Measurements from ENCODE around the gene CCDC40.
"Not testable (repeated sequence)": the region's sequence is repeated elsewhere in the genome, so short reads cannot be mapped to it uniquely, and the experiment has no call there.

Gene CCDC40, protein sequence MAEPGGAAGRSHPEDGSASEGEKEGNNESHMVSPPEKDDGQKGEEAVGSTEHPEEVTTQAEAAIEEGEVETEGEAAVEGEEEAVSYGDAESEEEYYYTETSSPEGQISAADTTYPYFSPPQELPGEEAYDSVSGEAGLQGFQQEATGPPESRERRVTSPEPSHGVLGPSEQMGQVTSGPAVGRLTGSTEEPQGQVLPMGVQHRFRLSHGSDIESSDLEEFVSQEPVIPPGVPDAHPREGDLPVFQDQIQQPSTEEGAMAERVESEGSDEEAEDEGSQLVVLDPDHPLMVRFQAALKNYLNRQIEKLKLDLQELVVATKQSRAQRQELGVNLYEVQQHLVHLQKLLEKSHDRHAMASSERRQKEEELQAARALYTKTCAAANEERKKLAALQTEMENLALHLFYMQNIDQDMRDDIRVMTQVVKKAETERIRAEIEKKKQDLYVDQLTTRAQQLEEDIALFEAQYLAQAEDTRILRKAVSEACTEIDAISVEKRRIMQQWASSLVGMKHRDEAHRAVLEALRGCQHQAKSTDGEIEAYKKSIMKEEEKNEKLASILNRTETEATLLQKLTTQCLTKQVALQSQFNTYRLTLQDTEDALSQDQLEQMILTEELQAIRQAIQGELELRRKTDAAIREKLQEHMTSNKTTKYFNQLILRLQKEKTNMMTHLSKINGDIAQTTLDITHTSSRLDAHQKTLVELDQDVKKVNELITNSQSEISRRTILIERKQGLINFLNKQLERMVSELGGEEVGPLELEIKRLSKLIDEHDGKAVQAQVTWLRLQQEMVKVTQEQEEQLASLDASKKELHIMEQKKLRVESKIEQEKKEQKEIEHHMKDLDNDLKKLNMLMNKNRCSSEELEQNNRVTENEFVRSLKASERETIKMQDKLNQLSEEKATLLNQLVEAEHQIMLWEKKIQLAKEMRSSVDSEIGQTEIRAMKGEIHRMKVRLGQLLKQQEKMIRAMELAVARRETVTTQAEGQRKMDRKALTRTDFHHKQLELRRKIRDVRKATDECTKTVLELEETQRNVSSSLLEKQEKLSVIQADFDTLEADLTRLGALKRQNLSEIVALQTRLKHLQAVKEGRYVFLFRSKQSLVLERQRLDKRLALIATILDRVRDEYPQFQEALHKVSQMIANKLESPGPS

DNA sequence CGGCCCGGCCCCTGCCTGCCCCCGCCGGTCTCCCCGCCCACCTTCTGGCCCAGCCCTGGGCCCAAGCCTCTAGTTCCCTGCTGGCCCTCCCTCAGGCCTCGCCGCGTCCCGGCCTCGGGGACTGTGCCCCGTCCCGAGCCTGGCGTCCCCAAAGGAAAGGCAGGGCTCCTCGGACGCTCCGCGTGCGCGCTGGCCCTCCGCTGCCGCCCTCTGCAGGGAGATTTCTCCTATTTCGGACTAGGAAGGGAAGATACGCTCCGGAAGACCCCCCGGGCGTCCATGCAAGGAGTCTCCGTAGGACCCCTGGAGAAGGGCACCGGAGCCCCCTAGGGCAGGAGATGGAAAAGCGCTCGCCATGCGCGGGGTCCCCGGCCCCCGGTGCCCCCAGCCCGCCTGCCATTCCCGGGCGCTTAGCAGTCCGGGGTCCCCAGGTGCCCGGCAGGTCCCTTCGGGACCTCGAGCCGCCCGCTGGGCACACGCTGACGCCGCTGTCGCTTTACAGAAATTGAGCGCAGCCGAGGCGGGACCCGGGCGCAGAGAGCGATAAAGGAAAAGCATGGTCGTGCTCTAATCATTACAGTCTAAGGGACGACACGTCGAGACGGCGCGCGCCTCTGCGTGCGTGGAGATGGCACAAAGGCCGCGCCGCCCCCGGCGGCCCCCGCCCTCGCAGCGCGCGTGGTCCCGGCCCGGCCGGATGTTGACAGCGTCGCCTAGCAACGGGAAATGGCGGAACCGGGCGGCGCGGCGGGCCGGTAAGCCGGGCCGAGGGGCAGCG is at the start of gene CCDC40:
TSS of gene CCDC40 (plus strand) at position 706 of the 778 bp plus-strand sequence. CDS start at position 727, 21 bp downstream.
- peak; percentile 49 for DNase-seq

DNA sequence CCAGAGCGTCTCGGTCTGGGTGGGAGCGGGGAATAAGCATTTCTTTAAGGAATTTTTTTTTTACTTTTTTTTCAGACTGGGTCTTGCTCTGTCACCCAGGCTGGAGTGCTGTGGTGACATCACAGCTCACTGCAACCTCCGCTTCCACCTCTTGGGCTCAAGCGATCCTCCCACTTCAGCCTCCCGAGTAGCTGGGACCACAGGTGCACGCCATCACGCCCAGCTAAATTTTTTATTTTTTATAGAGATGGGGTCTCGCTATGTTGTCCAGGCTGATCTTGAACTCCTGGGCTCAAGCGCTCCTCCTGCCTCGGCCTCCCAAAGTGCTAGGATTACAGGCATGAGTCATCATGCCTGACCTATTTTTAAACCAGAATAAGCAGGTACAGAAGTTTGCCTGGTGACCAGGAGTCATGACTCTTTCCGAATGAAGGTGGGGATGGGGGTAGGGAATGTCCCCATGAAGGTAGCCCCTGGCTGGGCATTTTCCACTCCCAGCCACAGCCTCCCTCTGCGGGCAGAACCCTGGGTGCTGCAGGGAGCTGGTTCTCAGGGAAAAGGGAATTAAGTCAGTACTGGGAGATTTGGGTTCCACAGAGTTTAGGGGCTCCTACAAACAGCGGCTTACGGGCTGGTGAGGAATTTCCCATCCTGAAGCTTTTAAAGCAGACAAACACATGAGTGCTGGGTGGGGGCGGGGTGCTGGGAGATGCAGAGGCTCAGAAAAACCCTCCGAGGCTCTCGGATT is 49.1 kb upstream of the CCDC40 start:
- DNase-seq = no peak

DNA sequence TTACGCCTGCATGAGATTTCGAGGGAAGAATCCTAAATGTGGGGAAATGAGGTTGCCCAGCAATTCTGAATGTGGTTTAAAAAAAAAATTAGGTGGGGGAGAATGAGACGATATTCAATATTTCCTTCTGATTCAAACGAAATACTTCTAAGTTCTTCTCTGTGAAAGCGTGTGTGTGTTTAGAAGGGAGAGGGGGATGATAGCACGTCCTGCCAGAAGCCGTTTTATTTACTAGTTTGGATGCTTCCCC is 48.6 kb upstream of the CCDC40 start:
- DNase-seq = no peak

DNA sequence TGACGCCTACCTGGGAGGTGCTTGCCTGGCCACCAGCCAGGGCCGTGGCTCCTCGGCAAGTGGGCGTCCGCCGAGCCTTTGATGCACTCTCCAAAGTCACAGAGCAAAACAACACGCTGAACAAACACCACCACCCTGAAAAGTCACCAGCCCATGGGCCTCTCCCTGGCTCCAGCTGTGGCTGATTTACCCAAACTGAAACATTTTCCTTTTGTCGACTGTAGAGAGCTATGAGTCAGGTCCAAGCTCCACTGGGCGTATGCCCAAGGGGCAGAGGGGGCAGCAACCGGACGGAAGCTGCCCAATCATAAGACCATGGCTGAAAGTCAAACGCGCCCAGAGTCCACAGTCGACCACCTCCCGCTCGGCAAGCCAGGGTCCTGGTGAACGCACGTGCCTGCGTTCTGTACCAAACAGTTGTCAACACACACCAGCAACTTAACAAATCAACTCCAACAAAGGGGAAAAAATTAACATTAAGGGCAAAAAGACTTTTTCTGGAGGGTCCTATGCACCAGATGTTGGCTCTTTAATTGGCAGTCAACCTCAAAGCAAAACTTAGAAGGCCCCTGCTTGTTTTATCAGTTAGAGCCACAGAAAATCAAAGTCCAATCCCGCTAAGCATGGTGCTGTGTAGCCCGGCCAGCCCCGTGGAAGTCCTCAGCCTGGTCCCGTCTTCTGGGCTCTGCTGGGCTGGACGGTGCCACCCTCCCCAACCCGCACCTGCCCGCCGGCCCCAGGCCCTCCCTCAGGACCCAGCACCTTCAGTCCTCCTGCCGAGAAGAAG is 48.1 kb upstream of the CCDC40 start:
- no peak for DNase-seq

DNA sequence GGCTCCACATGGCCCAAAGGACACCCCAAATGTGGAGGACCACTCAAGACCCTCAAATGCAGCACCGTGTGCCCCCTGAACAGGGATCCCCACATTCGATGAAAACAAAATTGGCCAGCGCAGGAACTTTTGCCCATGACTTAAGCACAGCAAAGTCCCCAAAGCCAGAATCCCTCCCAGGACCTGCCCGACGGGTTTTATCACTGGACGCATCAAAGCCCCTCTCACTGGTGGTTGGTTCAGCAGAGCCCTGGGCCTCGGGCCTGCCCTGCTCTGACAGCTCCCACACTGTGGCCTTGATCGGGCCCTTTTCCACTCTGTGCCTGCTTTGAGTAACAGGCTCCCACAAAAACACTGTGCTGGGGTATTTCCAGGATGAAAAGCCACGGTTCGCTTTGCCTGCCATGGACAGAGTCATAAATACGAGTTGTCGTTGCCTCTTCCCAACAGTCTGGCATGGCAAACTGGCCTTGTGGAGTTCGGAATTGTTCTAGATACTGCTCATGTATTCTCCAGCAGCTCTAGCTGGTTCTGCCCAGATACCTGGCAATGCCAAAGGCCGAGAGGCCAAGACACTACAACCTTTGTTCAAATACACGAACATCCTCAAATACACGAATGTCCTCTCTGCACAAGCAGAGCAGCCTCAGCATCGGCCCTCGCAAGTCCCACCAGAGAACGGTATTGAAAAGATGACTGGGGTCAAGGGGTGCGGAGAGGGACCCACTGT is 47.2 kb upstream of the CCDC40 start:
- no peak for DNase-seq

DNA sequence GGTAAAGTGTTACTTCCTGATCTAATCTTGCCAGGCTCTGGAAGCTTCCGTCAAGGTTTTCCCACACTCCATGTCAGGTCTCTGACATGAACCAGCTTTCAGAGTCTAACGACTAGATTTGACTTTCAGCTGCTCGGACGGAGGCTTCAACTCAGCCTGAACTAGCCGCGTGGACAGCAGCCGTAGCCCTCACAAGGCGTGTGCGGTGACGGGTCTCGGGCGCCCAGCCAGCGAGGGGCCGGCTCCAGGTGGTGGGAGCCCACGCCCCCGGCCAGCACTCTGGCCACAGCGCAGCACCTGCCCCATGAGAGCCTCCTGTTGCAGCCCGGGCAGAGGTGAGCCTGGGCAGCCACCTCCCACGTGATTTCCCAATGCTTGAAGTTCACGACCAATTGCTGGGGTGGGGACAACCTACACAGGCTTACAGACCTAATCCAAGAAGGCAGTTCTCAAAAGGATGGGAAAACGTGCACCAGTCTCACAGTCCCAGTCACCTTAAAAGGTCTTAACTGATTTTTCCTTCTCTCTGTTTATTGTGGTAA is 46.3 kb upstream of the CCDC40 start:
- no peak for DNase-seq

DNA sequence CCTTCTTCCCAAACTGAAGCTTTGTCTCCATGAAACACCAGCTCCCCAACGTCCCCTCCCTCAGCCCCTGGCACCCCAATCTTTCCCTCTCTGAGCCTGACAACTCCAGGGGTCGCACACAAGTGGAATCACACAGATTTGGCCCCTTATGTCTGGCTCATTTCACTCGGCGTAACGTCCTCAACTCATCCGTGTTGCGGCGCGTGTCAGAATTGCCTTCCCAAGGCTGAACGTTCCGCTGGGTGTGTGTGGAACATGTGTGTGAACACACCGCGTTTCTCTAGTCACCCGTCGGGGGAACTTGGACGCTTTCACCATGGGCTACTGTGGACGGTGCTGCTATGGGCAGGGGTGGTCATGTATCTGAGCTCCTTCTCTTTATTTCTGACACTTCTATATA is 45.7 kb upstream of the CCDC40 start:
- DNase-seq = no peak

DNA sequence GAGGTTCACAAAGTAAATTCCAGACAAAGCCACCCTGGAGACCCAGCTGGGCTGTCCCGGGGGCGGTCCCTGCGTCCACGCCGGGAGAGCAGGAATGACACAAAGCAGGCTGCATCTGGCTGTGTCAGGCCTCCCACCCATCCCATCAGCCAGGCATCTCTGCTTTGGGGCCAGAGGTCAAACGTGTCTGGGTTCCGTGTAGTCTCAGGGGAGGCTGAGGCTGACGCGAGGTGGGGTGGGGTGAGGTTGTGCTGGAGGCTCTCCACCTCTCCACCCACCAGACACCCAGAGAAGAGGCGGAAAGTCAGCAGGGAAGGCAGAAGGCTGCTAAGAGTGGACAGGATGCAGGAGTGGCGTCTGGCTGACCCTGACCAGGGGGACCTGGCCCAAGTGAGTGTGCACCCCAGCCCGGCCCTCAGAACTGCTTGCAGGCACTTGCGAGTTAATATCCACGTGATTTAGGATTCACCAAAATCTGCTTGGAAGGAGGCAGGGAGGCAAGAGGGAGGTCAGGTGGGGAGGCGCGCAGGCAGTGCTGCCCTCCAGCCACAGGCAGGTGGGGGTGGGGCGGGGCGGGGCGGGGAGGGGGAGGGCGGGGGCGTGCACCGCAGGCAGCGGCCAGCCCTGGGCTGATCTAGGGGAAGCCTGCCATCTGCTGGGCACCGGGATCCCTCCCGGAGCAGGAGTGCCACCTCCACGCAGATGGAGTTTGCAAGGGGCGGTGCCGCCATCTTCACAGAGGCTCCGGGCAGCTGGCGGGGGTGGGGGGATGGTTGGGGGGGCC is 45.1 kb upstream of the CCDC40 start:
- DNase-seq = no peak

DNA sequence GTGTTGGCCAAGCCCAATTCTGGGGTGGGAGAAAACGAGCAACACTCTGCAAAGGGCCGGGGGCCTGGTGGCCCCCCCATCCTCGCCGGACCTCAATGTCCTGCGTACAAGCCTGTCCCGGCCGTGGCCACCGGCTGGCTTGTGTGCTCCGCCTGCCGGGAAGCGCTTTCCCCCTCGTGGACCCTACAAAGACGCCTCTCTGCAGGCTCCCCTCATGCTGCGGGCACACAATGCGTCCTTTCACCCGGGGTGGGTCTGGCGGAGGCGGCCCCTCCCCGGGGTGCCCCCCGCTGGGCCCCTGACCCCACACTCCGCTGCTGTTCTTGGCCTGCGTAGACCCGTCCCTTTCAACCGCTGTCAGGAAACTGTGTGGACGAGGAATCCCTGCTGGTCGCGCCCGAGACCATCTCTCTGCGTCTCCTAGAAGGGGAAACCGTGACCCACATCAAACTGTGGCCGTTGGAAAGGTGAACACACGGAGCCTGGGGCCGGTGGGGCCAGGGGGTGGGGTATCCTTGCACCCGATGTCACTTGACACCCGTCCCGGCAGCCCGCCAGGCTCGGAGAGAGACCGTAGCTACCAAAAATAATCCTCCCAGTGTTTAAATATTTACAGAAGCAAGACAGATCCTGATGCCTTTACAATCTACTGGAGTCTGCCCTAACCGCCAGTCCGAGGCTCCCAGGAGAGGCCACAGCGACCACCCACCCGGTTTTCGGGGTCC is 44.4 kb upstream of the CCDC40 start:
- no peak for DNase-seq

DNA sequence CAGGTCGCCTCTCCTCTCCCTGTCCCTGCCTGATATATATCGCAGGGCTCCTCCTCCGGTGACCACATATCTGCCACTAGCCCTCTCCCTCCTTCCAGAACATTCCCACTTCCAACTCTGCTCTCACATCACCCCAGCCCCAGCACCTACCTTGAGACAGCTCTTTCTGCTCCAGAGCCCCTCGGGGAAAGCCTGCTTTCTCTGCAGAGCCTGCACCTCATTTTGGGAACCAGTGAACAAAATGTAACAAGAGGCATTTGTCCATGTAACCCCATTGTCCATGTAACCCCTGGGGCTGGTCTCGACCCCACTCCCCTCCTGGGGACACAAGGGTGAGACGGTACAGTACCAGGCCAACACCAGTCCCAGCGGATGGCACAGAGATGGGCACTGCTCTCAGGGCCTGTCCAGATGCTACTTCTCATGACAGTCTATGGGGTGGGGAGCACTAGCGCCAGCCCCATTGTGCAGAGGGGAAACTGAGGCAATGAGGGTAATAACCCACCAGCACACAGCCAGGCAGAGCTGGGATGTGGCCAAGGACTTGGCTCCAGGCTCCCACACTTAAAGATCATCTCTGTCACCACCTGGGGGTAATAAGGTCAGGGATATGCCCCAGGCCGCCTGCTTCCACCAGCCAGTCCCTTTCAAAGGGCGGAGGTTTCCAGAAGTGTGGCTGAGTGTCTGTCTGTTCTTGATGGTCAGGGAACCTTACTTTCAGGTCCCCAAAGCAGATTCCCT is 43.6 kb upstream of the CCDC40 start:
- no peak for DNase-seq

DNA sequence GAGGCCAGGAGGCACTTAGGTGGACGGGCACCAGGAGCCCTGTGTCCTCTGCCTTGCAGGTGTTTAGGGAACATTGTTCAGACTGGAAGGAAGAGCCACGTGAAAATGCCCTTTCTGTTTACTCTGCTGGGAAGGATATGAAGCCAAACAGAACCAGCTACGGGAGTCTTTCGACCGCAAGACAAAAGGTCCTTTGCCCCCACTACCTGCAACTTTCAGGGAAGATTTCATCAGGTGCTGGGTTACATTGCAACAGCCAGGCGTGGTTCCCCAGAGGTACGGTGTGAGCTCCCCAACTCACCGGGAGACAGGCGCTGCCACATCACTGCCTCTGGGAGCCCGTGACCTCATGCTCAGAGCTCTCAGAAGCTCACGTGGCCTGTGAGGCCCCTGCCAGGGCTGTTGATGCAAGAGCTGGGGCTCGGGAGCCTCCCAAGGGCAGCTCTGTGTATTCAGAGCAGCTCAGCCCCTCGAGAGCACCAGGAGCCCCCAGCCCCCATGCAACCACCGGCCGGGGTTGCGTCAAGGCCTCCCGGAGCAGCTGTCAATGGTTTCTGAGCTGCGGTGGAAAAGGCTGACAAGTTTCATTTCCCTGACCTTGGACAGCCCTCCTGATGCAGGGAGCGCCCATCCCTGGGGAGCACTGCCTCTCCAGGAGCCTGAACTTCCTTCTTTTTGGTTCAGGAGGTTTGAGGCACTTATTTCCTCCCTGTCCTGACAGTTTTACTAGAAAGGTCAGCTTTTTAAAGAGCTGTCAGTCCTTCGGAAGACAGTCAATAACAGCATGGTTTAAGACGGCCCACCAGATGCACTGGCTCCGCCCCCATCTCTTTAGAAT is 42.8 kb upstream of the CCDC40 start:
- DNase-seq = peak; percentile 52

DNA sequence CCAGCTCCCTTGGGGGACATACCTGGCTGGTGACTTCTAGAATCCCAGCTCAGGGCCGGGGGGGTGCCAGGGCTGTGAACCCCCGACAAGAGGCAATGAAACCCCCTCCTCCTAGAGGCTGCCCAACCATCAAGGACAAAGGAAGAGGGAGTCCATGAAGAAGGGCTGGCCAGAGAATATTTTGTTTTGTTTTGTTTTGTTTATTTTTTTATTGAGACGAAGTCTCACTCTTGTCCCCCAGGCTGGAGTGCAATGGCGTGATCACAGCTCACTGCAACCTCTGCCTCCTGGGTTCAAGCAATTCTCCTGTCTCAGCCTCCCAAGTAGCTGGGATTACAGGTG is 42.2 kb upstream of the CCDC40 start:
- not testable (repeated sequence) for DNase-seq

DNA sequence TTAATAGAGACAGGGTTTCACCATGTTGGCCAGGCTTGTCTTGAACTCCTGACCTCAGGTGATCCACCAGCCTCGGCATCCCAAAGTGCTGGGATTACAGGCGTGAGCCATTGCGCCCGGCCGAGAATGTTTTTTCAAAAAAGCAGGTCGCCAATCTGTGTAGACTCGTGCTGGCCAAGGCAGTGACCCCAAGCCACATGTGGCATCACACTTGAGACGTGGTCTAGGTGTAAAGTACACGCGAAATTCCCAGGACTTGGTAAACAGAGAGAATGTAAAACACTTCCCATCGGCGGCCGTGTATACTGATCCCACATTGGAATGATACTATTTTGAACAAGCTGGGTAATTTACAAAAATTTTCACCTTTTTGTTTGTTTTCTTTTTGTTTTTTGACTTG is 41.8 kb upstream of the CCDC40 start:
- no peak for DNase-seq

DNA sequence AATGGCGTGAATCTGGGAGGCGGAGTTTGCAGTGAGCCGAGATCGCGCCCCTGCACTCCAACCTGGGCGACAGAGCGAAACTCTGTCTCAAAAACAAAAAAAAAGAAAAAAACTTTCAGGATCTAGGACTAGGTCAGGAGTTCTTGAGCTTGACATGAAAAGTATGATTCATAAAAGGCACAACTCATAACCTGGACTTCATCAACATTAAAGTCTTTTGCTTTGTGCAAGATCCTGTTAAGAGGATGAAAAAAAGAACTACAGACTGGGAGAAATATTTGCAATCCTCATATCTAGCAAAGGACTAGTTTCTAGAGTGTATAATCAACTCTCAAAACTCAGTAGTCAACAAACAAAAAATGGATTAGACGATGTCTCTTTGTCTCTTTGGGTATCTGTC is 40.7 kb upstream of the CCDC40 start:
- no peak for DNase-seq

DNA sequence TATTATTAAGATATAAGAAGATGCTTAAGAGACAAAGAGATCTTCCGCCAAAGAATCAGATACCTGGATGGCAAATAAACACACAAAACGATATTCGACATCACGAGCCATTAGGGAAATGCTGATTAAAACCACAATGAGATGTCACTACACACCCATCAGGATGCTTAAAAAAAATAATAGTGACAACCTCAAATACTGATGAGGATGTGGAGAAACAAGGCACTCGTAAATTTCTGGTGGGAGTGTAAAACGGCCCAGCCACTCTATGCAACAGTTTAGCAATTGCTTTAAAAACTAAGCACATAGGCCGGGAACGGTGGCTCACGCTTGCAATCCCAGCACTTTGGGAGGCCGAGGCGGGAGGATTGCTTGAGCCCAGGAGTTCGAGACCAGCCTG is 40.2 kb upstream of the CCDC40 start:
- no peak for DNase-seq

DNA sequence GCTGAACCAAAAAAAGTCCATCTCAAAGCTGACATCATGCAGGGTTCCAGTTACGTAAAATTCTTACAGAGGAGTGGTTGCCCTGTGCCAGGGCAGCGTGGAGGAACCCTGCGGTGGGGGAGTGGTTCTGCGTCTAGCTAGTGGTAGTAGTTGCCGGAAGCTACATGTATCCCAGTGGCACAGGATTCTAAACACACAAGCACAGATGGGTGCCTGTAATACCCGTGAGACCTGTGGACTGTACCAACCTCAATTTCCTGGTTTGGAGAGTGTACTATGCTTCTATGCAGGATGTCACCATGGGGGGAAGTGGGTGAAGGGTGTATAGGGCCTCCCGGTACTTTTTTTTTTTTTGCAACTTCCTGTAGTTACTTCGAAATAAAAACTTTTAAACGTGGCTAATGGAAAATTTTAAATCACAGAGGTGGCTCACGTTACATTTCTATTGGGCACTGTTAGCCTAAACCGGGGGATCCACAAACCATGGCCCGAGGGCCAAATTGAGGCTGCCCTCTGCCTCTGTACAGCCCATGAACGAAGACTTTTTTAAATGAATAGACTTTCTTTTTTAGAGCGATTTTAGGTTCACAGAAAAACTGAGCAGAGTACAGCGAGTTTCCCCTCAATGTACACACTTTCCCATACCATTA is 39.3 kb upstream of the CCDC40 start:
- DNase-seq = no peak

DNA sequence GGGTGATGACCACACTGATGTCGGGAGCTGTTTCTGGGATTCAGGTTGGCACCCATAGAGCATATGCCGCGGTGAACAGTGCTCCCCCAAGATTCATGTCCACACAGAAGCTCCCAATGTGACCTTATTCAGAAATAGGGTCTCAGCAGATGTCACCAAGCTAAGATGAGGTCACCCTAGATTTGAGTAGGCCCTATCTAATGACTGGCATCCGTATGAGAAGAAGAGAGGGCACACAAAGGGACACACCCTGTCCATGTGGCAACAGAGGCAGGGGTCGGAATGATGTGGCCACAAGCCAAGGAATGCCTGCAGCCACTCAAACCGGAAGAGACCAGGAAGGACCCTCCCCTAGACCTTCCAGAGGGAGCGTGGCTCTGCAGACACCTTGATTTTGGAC is 36.3 kb upstream of the CCDC40 start:
- DNase-seq = no peak
